Fibroblast of mammary gland (primary cell): Measurements from ENCODE around the gene FBXW11.

ENCODE experiments used
- DNase-seq: peaks from one replicate; pipeline ENCODE4 v3.0.0-alpha.2; 2010; ENCODE audit warnings: low read depth
- H3K4me3 ChIP-seq: 2 replicates; pipeline ENCODE4 v1.5.1; 2011; ENCODE audit warnings: low read depth, mild to moderate bottlenecking, low read length, moderate library complexity; ENCODE audit not compliant: control insufficient read depth
- CTCF ChIP-seq: conservative IDR thresholded peaks from 2 replicates; pipeline ENCODE4 v1.5.1; 2011; ENCODE audit warnings: low read depth, low read length, inconsistent platforms; ENCODE audit not compliant: control insufficient read depth, insufficient read depth

The FBXW11 gene

GRCh38 chr5:171839112-171839511 is 167.3 kb downstream of the FBXW11 start:
- TF ChIP-seq CTCF, result no peak
- no peak overlapping the region for H3K4me3 ChIP-seq

GRCh38 chr5:171838066-171838465 is 168.4 kb downstream of the FBXW11 start:
- no peak overlapping the region for H3K4me3 ChIP-seq
- no peak for DNase-seq
- no peak for TF ChIP-seq CTCF

More at GRCh38 chr5:171839112-171839511, 167.3 kb downstream of the FBXW11 start:
- no peak for DNase-seq

- no peak overlapping the region for H3K4me3 ChIP-seq
- DNase-seq, result no peak
- TF ChIP-seq CTCF, result no peak
Observed at GRCh38 chr5:171837522-171837921, 168.9 kb downstream of the FBXW11 start.

GRCh38 chr5:171835066-171835465 is 171.4 kb downstream of the FBXW11 start:
- no peak for TF ChIP-seq CTCF
- no peak for DNase-seq
- H3K4me3 ChIP-seq, result no peak overlapping the region

- no peak for DNase-seq
- no peak overlapping the region for H3K4me3 ChIP-seq
- TF ChIP-seq CTCF, result no peak
Observed at GRCh38 chr5:171834461-171834860, 172.0 kb downstream of the FBXW11 start.

GRCh38 chr5:171832775-171833174 is 173.7 kb downstream of the FBXW11 start:
- TF ChIP-seq CTCF, result no peak
- H3K4me3 ChIP-seq, result no peak overlapping the region
- no peak for DNase-seq

- H3K4me3 ChIP-seq, result no peak overlapping the region
- no peak for DNase-seq
- TF ChIP-seq CTCF, result no peak
Observed at GRCh38 chr5:171830686-171831085, 175.8 kb downstream of the FBXW11 start.
